ENCODE results near the gene ATAD3C.

DNA sequence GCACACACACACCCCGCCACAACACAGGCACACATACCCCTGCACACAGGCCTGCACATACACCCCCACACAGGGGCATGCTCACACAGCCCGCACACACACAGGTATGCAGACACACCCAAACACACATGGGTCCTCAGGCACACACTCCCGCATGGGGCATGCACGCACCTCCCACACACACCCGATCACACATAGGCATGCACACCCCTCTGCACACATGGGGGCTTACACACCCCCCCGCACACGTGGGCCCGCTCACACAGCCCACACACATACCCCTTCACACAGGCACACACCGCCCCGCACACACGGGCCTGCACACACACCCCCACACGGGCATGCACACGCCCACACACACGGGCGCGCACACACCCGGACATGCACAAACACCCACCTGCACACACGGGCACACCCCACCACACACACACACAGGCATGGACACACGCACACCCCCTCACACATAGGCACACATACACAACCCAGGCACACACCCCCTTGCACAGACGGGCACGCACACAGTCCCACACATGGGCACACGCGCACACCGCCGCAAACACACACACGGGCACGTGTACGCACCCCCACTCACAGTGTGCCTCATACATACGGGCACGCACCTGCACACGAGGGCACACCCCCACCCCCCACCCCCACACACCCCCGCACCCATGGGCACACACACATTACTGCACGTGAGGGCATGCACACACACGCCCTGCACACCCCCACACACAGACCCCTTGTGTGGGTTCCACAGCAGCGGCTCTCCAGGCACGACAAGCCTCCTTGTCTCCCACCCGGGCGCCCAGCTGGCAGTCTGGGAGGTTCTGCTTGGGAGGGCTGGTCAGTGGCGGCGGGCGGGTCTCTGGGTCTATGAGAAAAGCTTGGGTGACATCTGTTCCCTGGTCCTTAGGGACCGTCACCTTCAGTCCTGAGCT, 30.3 kb downstream of the ATAD3C start:
- TF ChIP-seq, protein P1, sequence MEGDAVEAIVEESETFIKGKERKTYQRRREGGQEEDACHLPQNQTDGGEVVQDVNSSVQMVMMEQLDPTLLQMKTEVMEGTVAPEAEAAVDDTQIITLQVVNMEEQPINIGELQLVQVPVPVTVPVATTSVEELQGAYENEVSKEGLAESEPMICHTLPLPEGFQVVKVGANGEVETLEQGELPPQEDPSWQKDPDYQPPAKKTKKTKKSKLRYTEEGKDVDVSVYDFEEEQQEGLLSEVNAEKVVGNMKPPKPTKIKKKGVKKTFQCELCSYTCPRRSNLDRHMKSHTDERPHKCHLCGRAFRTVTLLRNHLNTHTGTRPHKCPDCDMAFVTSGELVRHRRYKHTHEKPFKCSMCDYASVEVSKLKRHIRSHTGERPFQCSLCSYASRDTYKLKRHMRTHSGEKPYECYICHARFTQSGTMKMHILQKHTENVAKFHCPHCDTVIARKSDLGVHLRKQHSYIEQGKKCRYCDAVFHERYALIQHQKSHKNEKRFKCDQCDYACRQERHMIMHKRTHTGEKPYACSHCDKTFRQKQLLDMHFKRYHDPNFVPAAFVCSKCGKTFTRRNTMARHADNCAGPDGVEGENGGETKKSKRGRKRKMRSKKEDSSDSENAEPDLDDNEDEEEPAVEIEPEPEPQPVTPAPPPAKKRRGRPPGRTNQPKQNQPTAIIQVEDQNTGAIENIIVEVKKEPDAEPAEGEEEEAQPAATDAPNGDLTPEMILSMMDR (IDR thresholded peaks at IDR 0.05) = no peak
- TF ChIP-seq ZFX (IDR thresholded peaks at IDR 0.05; ENCODE audit: borderline replicate concordance) = no peak

All from 22Rv1 (cell line).